Endothelial cell of umbilical vein (primary cell): Measurements from ENCODE around the gene EXD1. TPM values are rescaled to one million over a fixed set of nuclear protein-coding genes. Genes with fewer than 3 reads are reported as not detected.
A peak's percentile ranks its signal among the peaks of the same experiment; 100 is the strongest.

Experiments used
- BruUV-seq: library from RNA; stranded (reverse); fragments of 400-500 nt; replicated peaks from 2 replicates; lab custom pipeline; 2021; lab: Mats Ljungman, UMichigan
- CTCF ChIA-PET: fragments of 300-600, 350-600 bp; sonication (Branson Sonifier 250); formaldehyde crosslinking; loops from one replicate; lab custom pipeline; 2021; ENCODE audit warnings: antibody characterized with exemption, inconsistent platforms; lab: Charles Lee
- POLR2A ChIA-PET: fragments of 300-600, 350-600 bp; sonication (Branson Sonifier 250); formaldehyde crosslinking; loops from one replicate; lab custom pipeline; 2021; ENCODE audit warnings: antibody characterized with exemption, inconsistent platforms; lab: Charles Lee
- DNase-seq: peaks from one replicate; pipeline ENCODE4 v3.0.0-alpha.2; 2011; ENCODE audit warnings: low read depth, low spot score
- FAIRE-seq: peaks from 2 replicates; lab custom pipeline; 2011; peaks lifted over from hg19 to GRCh38; lab: Jason Lieb, UNC
- H2AFZ ChIP-seq: 2 replicates; pipeline ENCODE4 v1.6.0; 2012; ENCODE audit warnings: low read depth, low read length, control low read depth, inconsistent platforms
- H3K27ac ChIP-seq: 2 replicates; pipeline ENCODE4 v1.5.1; 2011; ENCODE audit warnings: low read depth, mild to moderate bottlenecking, control low read depth, low read length, moderate library complexity; ENCODE audit not compliant: insufficient read depth
- H3K27me3 ChIP-seq, 2 experiments: 2 replicates each; pipeline versions ENCODE4 v1.6.0 to v1.6.1; 2011; ENCODE audit warnings: low read length in 2 of 2, mixed read lengths in 1 of 2; ENCODE audit not compliant: control insufficient read depth in 2 of 2, insufficient read depth in 2 of 2
- H3K36me3 ChIP-seq, 2 experiments: 2 replicates in 1 of 2; 3 replicates in 1 of 2; pipeline ENCODE4 v1.5.1; 2011; ENCODE audit warnings: low read length in 2 of 2, mild to moderate bottlenecking in 1 of 2, moderate library complexity in 1 of 2; ENCODE audit not compliant: control insufficient read depth in 2 of 2, insufficient read depth in 2 of 2; ENCODE audit errors: extremely low read depth in 1 of 2
- H3K4me1 ChIP-seq: 3 replicates; pipeline ENCODE4 v1.5.1; 2011; ENCODE audit warnings: mild to moderate bottlenecking, low read length; ENCODE audit not compliant: control insufficient read depth, insufficient read depth; ENCODE audit errors: extremely low read depth
- H3K4me2 ChIP-seq: 2 replicates; pipeline ENCODE4 v1.6.1; 2011; ENCODE audit warnings: low read length, control low read depth, mixed read lengths; ENCODE audit not compliant: insufficient read depth
- H3K4me3 ChIP-seq, 3 experiments: fragments of 200-600 bp in 1 of 3; sonication (generic), shearing (Covaris generic) in 1 of 3; replicated peaks in 1 of 3; 2 replicates each; pipeline ENCODE4 v1.5.1; 2011 to 2016; ENCODE audit warnings: control low read depth in 3 of 3, low read length in 3 of 3, mild to moderate bottlenecking in 2 of 3, inconsistent platforms in 1 of 3, low read depth in 1 of 3, moderate library complexity in 1 of 3; ENCODE audit not compliant: insufficient read depth in 1 of 3
- H3K79me2 ChIP-seq: 2 replicates; pipeline ENCODE4 v1.6.0; 2012; ENCODE audit warnings: low read length, inconsistent platforms; ENCODE audit not compliant: control insufficient read depth, insufficient read depth
- H3K9ac ChIP-seq: replicated peaks from 2 replicates; pipeline ENCODE3; 2011; ENCODE audit warnings: low read length, control low read depth; ENCODE audit not compliant: insufficient read depth; ENCODE audit errors: extremely low read depth
- H3K9me1 ChIP-seq: replicated peaks from 3 replicates; pipeline ENCODE4 v1.6.0; 2011; ENCODE audit warnings: mild to moderate bottlenecking, low read length; ENCODE audit not compliant: control insufficient read depth, insufficient read depth; ENCODE audit errors: extremely low read depth
- H3K9me3 ChIP-seq: replicated peaks from 2 replicates; pipeline ENCODE4 v1.5.1; 2012; ENCODE audit warnings: low read length, inconsistent platforms; ENCODE audit not compliant: control insufficient read depth, insufficient read depth
- H4K20me1 ChIP-seq: replicated peaks from 2 replicates; pipeline ENCODE3; 2011; ENCODE audit warnings: mild to moderate bottlenecking, low read length; ENCODE audit not compliant: control insufficient read depth, insufficient read depth; ENCODE audit errors: extremely low read depth
- CTCF ChIP-seq, 2 donors: IDR thresholded peaks; 1 replicate in 1 of 2; 2 replicates in 1 of 2; pipeline ENCODE4 v1.5.1; 2011; ENCODE audit warnings: low read length in 2 of 2, mild to moderate bottlenecking in 2 of 2, moderate library complexity in 2 of 2, control low read depth in 1 of 2, inconsistent platforms in 1 of 2, low read depth in 1 of 2; ENCODE audit not compliant: insufficient read depth in 1 of 2; ENCODE audit errors: extremely low read depth in 1 of 2
- EZH2 ChIP-seq: IDR thresholded peaks from 2 replicates; pipeline ENCODE4 v1.6.1; 2012; ENCODE audit warnings: borderline replicate concordance, low read depth, mild to moderate bottlenecking, moderate library complexity, low read length, inconsistent platforms; ENCODE audit not compliant: severe bottlenecking
- FOS ChIP-seq: IDR thresholded peaks from 2 replicates; pipeline ENCODE4 v1.6.1; 2011; ENCODE audit warnings: mild to moderate bottlenecking, low read length, moderate library complexity, borderline replicate concordance; ENCODE audit not compliant: insufficient read depth
- GATA2 ChIP-seq: IDR thresholded peaks from 2 replicates; pipeline ENCODE4 v1.7.0; 2011; ENCODE audit warnings: low read depth, mild to moderate bottlenecking, moderate library complexity, mixed read lengths, low read length; ENCODE audit not compliant: insufficient read length, insufficient read depth
- JUN ChIP-seq: IDR thresholded peaks from 2 replicates; pipeline ENCODE4 v1.6.1; 2011; ENCODE audit warnings: borderline replicate concordance, low read depth; ENCODE audit not compliant: insufficient read length, insufficient read depth
- MAX ChIP-seq: IDR thresholded peaks from 2 replicates; pipeline ENCODE4 v1.6.1; 2011; ENCODE audit not compliant: insufficient read depth, insufficient read length
- MYC ChIP-seq: IDR thresholded peaks from one replicate; pipeline ENCODE4 v1.6.1; 2011; ENCODE audit warnings: mild to moderate bottlenecking, low read depth, low read length
- POLR2A ChIP-seq: IDR thresholded peaks from 2 replicates; pipeline ENCODE4 v1.6.1; 2012; ENCODE audit warnings: low read depth, mild to moderate bottlenecking, control low read depth, low read length
- POLR2AphosphoS5 ChIP-seq: IDR thresholded peaks from 2 replicates; pipeline ENCODE4 v1.6.1; 2012; ENCODE audit warnings: low read depth, mild to moderate bottlenecking, control low read depth, low read length, moderate library complexity; ENCODE audit not compliant: insufficient read depth
- dilution Hi-C: fragments of 300-500 bp; cut with MboI; formaldehyde crosslinking; loops from one replicate; pipeline ENCODE4 v1.15.0; 2019; ENCODE audit warnings: low sequenced_read_pairs; ENCODE audit not compliant: extremely low pct_ligation_motif_present
- intact Hi-C: fragments of 100-400 bp; cut with micrococcal nuclease; formaldehyde crosslinking; loops from one replicate; pipeline ENCODE4 v1.10.0; 2022
- polyA plus RNA-seq, 4 experiments: library from polyadenylated mRNA; depleted of rRNA in 3 of 4; stranded (reverse) in 3 of 4; unstranded in 1 of 4; fragments of >200 nt; gene quantifications; 2 replicates each; pipeline versions ENCODE4 v1.2.1 to v1.2.3, GENCODE V29; 2011 to 2012; ENCODE audit warnings: missing spikeins in 1 of 4
- total RNA-seq: library from RNA; stranded (reverse); gene quantifications from 2 replicates; pipeline ENCODE4 v1.2.3, GENCODE V29; 2021

EXD1 gene
- total and polyA plus RNA-seq, 2 donors (not counting 3 experiments of a cell fraction or from before 2014, with no cell fraction given), result not detected

- H3K27ac ChIP-seq, result no peak overlapping the region
- BruUV-seq, result no TSS peak
- no peak for TF ChIP-seq POLR2A
- no peak for TF ChIP-seq MAX
- TF ChIP-seq JUN, result no peak
- TF ChIP-seq EZH2, result no peak
- no peak for TF ChIP-seq GATA2
- POLR2A ChIA-PET, result interaction anchor here (1.2 kb wide), 1 partner anchor 18 kb away, joined by 3 read pairs; no protein-coding TSS in a partner anchor
- dilution Hi-C loops, result no loop called here
- H3K9me3 ChIP-seq, result no peaks in the 10 kb centered on the region
- H3K79me2 ChIP-seq, result peaks cover 23% of the 10 kb centered on the region
- CTCF ChIA-PET, result interaction anchor here (0.9 to 1.4 kb wide), 5 partner anchors 11 to 338 kb away, joined by 3 to 6 read pairs (median 4); no protein-coding TSS in a partner anchor
- no peaks in the 10 kb centered on the region for H4K20me1 ChIP-seq
- peak overlapping the region in 1 of 3 experiments; percentile 6 for H3K4me3 ChIP-seq
- H3K27me3 ChIP-seq, result no peaks in the 10 kb centered on the region
- FAIRE-seq, result no peak
- H3K36me3 ChIP-seq, result no peaks in the 10 kb centered on the region
- no peak for DNase-seq
- peak overlapping the region; percentile 9 for H3K4me2 ChIP-seq
- H3K9ac ChIP-seq, result no peak overlapping the region
- intact Hi-C loops, result loop anchor here (2.0 to 5.0 kb wide), 3 partner anchors 53 to 391 kb away; no protein-coding TSS in a partner anchor
- H2AFZ ChIP-seq, result peak overlapping the region; percentile 55
- H3K9me1 ChIP-seq, result no peaks in the 10 kb centered on the region
- H3K4me1 ChIP-seq, result peaks cover 15% of the 10 kb centered on the region
These were observed 260 bp downstream of the EXD1 start for GRCh38 chr15:41230345-41230649.

GRCh38 chr15:41219381-41219780 lies 11.2 kb downstream of the EXD1 start:
- FAIRE-seq (no peak), DNase-seq (no peak)
- TF ChIP-seq MAX (no peak), MYC (no peak), CTCF (IDR thresholded peaks at IDR 0.05; ENCODE audit: extremely low read depth in 1 of 2, insufficient read depth in 1 of 2, low read depth in 1 of 2, low read length in 2 of 2) (no peak), POLR2A (no peak), EZH2 (no peak), POLR2AphosphoS5 (no peak), GATA2 (no peak), JUN (no peak), FOS (no peak)
- Histone ChIP-seq H3K27ac (no peak overlapping the region), H3K4me2 (no peak overlapping the region), H3K9me1 (no peaks in the 10 kb centered on the region), H3K79me2 (no peaks in the 10 kb centered on the region), H2AFZ (no peak overlapping the region), H3K27me3 (peaks cover 17 to 19% of the 10 kb centered on the region in 2 experiments), H4K20me1 (no peaks in the 10 kb centered on the region), H3K9ac (no peak overlapping the region), H3K9me3 (no peaks in the 10 kb centered on the region), H3K4me3 (no peak overlapping the region), H3K36me3 (no peaks in the 10 kb centered on the region), H3K4me1 (no peaks in the 10 kb centered on the region)
- ChIA-PET POLR2A (no interaction called here), CTCF (interaction anchor here (1.1 to 1.7 kb wide), 2 partner anchors 10 to 12 kb away, joined by 3 to 6 read pairs; partner anchors contain the start of gene CHP1)
- intact Hi-C loops, result no loop called here
- BruUV-seq, result no TSS peak
- dilution Hi-C loops, result no loop called here
